SK-N-SH treated with all-trans-retinoic acid at 6 μM for 48 hours (cell line): ENCODE results near the gene PLEKHN1.

ENCODE experiments used
- CREB5 ChIP-seq: fragments of 250-450 bp; sonication (Bioruptor Pico); IDR thresholded peaks from 2 replicates; pipeline ENCODE4 v1.5.1; 2020; ENCODE audit warnings: low read depth, mild to moderate bottlenecking, moderate library complexity
- ESRRG ChIP-seq: fragments of 250-450 bp; sonication (Bioruptor Pico); IDR thresholded peaks from 2 replicates; pipeline ENCODE4 v1.6.1; 2021; ENCODE audit warnings: mild to moderate bottlenecking

GRCh38 chr1:930633-931138, 35.6 kb upstream of the PLEKHN1 start:
- no peak for TF ChIP-seq CREB5
- no peak for TF ChIP-seq ESRRG (CRISPR knock-in tag)
